Activated CD4-positive, alpha-beta T cell treated with anti-CD3 and anti-CD28 coated beads, Interleukin-2, Interleukin-6, amounts not matched to agents 100 ng/mL and 50 ng/mL, durations not matched to agents 16 hours and 8 hours (primary cell): ENCODE results near the gene KAZN.

ENCODE experiments used
- DNase-seq: peaks from one replicate; pipeline ENCODE4 v3.0.0-alpha.2; 2020

Gene KAZN

DNA sequence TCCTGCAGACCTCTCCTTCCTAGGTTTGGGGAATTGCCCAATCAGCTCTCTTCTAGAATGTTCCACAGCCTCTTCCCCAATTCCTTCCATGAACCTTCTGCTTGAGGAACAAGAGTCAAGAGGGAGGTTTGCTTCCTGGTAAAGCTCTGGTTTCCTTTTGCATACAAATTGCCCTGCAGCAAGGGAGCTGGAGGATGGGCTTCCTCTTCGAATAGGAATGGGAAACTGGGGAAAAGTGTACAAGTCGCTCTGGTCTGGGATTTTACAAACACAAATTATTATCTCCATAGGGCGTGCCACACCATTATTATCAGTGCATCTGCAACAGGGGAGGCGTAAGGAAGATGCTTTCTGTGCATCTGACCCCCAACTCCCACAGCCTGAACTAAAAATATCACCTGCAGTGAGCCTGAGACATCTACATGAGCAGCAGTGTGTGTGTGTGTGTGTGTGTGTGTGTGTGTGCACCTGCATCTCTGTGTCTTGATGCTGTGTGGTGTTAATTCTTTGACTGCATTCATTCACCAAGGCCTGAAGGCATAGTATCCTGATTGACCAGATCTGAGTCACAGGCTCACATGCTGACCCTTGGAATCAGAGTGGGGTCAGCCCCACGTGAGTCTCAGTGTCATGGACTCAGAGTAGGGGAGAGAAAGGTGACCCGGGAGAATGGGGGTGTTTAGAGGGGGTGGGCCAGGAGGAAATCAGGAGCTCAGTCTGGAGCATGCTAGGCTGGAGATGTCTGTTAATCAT, 272.9 kb downstream of the KAZN start:
- DNase-seq: no peak

DNA sequence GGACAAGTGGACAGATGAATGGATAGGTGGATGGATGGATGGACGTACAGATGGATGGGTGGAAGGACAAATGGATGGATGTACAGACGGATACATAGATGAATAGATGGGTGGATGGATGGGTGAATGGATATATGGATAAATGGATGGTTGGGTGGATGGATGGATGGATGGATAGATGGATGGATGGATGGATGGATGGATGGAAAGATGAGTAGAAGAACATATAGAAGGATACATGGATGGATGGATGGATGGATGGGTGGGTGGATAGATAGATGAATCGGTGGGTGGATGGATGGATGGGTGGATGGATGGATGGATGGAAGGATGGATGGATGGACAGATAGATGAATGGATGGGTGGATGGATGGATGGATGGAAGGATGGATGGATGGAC, 274.3 kb downstream of the KAZN start:
- no peak for DNase-seq

DNA sequence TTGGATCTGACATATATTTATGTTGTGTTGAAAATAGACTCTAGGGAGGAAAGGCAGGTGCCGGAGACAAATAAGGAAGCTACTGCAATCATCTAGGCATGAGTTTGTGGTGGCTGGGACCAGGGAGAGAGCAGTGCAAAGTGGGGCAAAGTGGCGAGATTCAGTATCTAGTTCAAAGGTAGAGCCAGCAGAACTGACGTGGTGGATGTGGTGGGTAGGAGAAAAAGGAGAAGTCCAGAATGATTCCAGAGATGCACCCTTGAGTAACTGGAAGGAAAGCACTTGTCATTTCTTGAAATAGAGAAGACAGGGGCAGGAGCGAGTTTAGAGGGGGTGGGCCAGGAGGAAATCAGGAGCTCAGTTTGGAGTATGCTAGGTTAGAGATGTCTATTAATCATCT, 275.2 kb downstream of the KAZN start:
- no peak for DNase-seq

DNA sequence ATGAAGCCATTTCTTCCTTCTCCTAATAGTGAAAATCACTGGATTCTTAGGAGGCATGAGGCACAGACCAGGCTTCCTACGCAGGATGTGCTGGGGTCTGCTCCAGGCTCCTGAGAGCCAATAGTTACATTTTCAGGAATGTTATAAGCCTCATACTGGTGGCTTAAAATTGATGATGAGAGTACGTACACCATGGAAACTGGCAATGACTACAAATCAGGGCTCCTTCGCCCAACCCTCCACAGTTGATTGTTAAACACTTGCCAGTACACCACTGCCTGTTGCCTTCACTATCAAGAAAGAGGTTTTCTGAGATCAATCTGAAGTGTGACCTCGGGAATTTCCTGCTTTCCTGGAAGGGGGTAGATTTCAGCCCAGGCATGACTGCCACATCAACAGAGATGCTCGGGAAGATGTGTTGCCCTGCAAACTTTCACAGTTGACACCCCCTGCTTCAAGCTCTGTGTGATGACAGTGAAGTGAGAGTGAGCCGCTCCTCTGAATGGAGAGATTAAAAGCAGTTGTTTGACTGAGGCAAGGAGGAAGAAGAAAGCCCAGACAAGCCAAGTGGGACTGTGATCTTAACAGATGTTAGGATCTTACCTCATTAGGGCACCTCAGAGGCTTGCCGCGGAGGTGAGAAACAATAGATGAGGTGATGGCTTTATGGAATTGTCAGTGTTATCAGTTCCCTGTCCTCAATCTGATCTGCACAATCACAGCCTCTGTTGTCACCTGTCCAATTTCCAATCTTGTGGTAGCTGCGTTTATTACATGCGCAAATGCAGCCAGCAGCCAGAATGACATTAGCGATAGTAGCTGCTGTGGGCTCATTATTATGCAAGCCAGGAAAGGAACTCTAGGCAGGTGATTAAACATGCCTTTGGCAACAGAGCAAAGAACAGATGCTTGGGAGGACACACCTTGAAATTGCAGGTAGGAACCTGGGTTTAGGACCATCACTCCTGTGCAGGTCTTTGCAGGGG, 277.3 kb downstream of the KAZN start:
- DNase-seq: no peak

DNA sequence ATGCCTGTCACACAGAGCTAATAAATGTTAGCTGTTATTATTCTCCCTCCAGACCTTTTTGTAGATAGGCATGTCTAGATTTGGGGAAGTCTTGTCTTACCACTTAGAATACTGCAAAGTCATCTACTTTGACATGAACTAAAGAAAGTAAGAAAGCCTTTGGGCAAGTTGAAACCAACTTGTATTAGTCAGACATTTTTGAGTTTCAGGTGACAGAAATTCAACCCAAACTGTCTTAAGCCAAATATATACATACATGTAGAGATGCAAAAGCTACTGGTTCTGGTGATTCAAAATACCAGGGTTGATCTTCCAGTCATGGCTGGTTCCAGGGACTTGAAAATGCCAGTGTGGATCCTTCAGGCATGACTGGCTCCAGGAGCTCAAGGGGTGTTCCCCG, 278.3 kb downstream of the KAZN start:
- no peak for DNase-seq

DNA sequence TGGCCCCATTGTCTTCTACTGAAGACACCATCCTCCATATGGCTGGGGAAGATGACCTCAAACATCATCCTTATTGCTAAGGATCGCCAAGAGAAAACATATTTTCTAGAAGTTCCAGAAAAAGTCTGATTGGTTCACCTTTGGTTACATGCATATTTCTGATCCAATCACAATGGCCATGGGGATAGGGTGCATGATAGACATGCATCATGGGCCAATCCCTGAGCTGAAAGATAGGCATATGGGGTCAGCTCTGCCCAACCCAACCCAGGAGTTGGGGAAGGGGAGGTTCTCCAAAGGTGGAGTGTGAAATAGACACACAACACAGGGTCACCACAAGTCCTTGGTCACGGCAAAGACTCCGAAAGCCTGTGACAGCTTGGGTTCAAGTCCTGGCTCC, 278.7 kb downstream of the KAZN start:
- no peak for DNase-seq

DNA sequence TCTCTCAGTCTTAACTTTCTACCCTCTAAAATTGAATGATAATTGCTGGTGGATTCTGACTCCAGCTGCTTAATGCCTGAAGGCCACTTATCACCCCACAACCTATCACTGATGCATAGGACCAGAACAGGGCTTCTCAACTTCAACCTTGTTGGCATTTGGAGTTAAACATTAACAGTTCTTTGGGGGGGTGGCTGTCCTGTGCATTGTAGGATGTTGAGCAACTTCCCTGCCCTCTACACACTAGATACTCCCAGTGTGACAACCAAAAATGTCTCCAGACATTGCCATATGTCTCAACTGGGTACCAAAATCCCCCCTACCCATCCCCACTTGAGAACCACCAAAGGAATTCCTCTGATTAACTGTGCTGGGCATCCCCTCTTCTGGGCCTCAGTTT, 279.6 kb downstream of the KAZN start:
- no peak for DNase-seq

DNA sequence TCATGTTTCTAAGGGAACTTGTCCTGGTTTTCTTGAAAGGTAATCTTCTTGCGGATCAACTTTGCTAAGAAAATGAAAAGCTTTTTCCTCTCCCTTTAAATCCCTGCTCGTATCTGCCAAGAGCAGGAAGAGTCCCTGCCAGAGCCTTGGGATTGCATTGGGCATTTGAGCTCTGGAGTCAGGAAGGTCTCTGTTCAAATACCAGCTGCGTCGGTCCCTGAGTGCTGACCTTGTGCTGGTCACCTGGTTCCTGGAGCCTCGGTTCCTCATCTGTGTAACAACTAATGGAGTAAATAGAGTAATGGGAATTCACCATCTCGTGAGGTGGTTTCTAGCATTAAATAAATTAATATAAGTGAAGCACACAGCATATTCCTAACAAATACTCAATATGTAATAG, 280.5 kb downstream of the KAZN start:
- no peak for DNase-seq

DNA sequence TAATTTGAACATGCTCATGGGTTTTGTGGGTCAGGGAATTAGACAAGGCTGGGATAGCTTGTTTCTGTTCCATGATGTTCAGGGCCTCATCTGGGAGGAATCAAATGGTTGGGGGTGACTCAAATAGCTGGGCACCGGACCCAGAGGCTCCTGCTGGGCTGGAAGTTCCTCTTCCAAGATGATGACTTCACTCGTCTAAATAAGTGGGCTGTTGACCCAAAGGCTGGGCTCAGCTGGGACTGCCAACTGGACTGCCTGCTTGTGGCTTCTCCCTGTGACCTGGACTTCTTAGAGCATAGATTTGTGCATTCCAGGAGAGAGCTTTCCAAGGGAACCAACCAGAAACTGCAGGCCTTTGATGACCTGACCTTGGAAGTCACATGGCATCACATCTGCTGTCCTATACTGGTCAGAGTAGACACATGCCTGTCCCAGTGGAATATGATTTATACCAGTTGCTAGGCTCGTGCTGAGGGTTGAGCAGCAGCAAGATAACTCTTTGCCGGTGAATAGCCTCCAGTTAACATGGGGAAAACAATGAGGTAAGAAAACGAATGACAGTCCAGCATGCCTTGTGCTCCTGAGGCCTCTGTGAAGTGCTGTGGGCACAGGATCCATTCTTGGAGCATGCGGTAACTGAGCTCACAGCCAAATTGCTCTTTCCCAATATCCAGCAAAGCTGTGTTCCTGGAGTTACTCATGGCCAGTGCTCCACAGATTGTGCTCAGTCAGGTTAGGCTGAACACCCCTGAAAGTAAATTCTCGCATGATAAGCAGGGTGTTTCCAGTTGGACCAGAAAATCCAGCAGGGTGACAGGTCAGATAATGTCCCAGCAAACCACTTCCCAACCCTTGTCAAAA, 282.2 kb downstream of the KAZN start:
- no peak for DNase-seq

DNA sequence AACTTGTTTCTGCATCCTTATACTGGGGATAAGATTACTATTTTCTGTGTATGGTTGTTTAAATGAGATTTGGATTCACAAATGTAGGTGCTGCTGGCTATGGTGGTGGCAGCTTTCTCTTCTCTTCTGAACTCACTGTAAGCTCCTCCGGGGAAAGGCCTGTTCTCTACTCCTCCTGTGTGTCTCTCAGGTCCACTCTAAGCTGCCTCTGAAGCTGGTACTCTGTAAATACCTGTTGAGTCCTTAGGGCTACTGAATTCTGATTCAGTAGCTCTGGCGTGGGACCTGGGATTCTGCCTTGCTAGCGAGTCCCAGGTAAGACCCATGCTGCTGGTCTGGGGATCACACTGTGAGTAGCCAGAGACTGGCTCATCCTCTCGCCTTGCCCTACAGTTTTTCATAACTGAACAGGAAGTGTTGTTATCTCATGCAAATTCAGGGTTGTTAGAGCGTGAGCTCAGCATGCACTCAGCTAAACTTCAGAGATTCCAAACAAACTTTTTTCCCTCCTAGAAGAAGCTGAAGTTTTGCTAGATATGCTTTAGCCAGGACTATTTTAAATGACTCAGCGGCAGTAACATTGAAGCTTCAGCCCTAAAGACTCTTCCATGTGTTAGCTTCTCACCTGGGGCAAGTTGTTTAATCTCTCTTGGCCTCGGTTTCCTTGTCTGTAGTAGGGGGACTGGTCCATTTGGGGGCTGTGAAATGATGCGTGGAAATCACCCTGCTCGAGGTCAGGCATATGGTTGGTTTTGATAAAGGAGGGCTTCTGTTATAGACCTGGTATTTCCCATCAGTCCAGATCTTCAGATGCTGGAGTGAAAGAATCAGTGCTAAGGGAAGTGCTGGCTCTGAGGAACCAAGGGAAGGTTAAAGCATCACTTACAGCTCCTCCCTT, 283.5 kb downstream of the KAZN start:
- DNase-seq: no peak

DNA sequence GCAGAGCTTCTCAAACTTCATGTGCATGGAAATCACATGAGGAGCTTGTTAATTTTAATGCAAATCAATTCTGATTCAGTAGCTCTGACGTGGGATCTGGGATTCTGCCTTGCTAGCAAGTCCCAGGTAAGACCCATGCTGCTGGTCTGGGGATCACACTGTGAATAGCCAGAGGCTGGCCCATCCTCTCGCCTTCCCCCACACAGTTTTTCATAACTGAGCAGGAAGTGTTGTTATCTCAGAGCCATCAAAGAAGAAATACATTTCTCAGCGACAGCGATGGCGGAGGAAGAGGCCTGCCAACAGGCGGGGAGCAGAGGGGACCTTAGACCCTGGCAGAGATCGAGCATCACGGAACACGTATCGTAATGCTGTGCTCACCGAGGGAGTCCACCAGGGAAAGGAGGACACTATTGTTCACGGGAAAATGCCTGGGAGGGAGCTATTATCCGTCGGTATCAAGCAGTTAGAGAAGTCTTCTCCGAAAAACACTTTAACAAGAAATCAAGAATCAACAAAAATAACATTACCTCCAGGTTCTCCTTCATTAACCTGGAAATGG, 286.2 kb downstream of the KAZN start:
- DNase-seq: no peak

DNA sequence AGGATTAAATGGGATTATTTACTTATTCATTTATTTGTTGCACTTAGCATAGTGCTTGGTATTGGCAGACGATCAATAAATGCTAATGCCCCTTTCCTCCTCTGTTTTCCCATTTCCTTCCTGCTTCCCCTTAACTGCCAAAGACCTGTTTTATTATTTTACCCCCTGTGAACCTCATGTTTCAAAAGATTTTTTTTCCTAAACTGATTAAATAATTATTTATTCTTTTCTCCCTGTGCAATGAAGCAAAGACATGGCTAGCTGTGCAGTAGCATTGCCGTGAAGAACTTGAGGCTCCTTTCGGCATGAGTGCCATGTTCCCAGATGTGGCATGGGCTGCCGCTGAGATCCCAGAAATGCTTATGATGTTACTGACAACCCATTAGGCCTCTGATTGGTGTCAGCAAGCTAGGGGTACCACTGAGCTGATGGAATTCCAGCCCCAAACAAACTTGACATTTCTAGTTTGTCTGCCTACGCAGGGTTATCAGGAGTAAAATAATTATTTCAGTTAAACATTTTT, 288.6 kb downstream of the KAZN start:
- DNase-seq: no peak

DNA sequence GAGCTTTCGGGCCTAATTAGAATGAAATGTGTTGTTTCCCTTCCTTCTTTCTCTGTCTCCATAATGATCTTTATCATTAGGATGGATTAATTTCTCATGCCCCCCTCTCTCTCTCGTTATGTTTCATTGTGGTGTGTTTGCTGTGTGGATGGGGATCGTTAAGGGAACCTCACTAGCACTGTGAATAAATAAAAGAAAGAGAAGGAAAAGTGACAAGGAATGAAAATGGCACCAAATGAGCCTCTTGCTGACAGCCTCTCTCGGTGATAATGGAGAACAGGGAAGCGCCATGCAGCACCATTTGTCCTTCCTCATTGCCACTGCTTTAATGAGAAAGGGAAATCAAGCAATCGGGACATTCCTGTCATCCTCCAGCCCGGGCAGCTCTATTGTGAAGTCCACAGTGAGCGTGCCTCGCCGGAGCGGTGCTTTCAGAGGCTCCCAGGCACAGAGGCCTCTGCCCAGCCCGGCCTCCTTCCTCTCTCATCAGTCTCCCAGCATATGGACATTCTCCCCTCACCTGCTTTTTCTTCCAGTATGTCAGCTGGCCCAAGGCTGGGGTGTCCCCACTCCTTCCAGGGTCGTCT, 289.4 kb downstream of the KAZN start:
- no peak for DNase-seq

DNA sequence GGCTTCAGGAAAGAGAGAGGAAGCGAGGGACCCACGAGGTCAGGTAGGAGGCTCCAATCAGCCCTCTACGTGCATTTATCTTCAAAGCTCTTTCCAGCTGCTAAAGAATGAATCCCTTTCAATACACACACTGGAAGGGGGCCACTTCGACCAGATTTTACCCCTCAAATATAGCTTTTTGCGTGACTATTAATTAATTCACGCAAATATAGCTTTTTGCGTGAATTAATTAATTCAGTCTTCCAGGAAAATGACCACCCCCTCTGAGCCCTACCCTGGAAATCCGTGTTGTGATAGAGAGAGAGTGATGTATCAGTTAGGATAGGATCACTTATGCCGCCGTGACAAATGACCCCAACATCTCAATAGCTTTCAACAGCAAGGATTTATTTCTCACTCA, 289.9 kb downstream of the KAZN start:
- DNase-seq: no peak

DNA sequence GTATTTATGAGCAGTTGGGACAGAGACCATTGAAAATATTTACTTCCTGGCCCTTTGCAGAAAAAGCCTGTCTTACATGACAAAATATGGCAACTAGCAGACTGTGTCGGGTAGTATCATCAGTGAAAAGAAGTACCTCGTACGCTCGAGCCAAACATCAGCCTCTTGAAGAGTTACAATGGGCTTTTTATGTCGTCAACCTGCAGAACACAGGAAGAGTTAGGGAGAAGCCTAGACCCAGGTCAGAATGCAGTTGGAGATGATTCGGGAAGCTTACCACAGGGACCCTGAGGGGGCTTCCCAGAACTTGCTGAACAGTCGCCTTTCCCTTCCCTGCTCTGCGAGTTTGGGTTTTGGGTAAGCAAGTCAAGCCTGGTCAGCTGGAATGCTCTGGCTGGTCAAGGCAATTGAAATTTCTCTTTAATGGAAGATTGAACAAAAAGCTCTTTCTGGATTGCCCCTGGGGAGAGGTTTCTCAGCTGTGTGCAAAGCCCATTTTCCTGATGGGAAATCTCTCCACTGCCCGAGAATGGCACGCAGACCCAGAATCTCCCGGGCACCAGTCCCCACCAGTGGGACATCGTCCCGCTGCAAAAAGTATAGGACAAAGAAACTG, 291.4 kb downstream of the KAZN start:
- no peak for DNase-seq

DNA sequence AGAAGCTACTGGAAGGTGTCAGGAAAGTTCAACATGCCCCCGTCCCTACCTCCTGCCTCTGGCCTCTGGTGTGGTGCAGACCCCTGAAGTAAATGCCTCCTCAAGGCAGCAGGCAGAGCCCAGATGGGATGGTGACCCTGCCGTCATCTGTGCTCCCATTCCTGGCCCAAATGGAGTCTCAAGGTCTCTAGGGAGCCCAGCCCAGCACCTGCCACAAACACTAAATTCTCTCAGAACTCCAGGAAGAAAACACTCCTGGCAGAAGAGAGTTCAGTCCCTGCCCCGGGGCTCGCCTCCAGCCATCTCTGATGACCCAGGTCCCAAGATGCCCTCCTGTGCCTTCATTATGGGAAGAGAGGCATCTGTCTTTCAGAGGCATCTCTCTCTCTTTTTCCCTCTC, 293.5 kb downstream of the KAZN start:
- no peak for DNase-seq

DNA sequence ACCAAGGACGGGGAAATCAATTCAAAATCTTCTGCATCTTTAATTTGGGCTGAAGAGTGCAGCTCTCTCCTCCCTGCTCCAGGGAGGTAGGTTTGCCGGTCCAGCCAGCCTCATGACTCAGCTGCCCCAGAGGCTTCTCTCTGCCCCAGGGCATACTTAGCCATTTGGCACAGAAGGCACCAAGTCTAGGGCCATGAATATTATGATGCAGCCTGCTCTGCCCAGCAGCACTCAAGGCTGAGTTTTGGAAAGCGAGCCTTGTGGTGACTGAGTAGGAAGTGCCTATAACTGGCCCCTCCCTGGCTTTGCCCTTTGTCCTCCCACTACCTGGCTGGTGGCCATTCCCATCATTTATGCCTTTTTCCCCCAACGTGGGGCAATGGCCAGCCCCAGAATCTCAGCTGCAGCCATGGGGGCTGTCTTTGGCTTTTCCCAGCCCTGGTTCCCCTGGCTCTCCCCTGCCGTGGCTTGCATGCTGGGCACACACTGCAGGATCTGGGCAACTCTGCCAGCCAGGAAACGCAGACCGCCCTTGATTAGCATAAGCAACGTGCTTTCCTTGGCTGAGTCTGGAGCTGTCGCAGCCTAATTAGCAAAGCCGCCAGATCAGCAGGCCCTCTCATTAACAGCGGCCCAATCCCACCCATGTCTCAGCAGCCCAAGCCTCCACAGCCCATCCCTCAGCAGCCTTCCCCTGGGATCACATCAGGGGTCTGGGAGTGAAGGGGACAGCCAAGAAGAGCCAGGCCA, 296.5 kb downstream of the KAZN start:
- DNase-seq: no peak

DNA sequence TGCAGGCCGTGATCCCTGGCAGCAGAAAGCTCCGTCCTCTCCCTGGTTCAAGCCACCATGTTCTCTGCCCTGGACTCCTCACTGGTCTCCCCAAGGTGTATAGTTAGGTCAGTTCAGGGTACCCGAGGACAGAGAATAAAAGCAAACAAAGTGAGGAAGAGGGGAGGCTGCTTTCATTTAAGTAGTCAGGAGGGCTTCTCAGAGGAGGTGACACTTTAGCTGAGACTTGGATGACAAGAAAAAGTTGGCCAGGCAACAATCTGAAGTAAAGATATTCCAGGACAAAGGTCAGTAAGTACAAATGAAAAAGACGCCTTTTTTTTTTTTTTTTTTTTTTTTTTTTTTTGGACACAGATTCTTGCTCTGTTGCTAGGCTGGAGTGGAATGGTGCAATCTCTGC, 297.2 kb downstream of the KAZN start:
- no peak for DNase-seq

DNA sequence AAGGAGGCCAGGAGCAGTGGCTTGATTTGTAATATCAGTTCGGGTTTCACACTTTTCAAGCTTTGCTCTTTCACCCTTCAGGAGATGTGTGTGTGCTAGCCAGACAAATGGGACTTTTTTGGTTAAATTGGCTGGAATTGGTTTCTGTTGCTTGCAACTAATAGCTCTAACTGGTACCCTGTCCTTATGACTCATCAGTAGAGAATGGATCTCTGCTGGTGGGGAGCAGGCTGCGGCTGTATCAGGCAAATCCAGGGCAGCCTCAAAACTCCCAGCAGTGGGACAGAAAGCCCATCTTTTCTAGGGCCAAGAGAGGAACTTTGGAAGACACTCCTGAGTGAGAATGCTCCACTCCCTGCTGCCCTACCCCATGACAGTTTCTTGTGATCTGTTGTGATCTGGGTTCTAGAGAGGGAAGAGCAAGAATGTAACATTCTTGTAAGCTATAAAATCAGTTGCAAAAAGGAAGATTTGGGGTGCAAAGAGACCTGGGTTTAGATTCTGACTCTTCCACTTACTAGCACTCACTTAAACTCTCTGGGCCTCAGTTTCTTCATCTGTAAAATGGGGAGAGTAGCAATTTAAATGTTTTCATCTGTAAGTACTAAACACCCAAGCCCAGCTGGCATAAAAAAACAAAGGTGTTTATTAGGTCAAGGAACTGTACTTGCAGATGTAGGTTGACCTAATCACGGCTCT, 298.0 kb downstream of the KAZN start:
- no peak for DNase-seq
